ENCODE results near the gene CNDP1. TPM values are rescaled to one million over a fixed set of nuclear protein-coding genes. Genes with fewer than 3 reads are reported as not detected.

The CNDP1 gene
- total RNA-seq, 2 experiments from 2014 or later: not detected

GRCh38 chr18:74595431-74595830 is 61.1 kb downstream of the CNDP1 start:
- Mint-ChIP-seq H3K4me3 (peak overlapping the region; percentile 75), H3K27me3 (no peaks in the 10 kb centered on the region), H3K27ac (peak overlapping the region; percentile 73), H3K36me3 (peaks cover 41% of the 10 kb centered on the region), H3K9me3 (peaks cover 4% of the 10 kb centered on the region), H3K4me1 (peaks cover 50% of the 10 kb centered on the region)
- DNase-seq: no peak

- Mint-ChIP-seq H3K4me1 (peaks cover 46% of the 10 kb centered on the region), H3K9me3 (peaks cover 2% of the 10 kb centered on the region), H3K27ac (peak overlapping the region; percentile 98), H3K36me3 (peaks cover 46% of the 10 kb centered on the region), H3K4me3 (peak overlapping the region; percentile 95), H3K27me3 (no peaks in the 10 kb centered on the region)
- peak; percentile 75 for DNase-seq
Observed at GRCh38 chr18:74597034-74597661, 62.8 kb downstream of the CNDP1 start.

GRCh38 chr18:74597662-74598349 is 63.5 kb downstream of the CNDP1 start, which contains the start of gene ZNF407:
Gene ZNF407, plus strand, starts transcription at chr18:74597870. Its CDS starts 33,150 bp downstream, at chr18:74631020.
- Mint-ChIP-seq H3K4me3 (peak within 1 kb of the TSS; percentile 95), H3K36me3 (peaks cover 44% of the 10 kb centered on the region), H3K9me3 (peaks cover 2% of the 10 kb centered on the region), H3K27ac (peak within 1 kb of the TSS; percentile 98), H3K27me3 (no peaks in the 10 kb centered on the region), H3K4me1 (peaks cover 48% of the 10 kb centered on the region)
- peak; percentile 83 for DNase-seq

GRCh38 chr18:74598350-74599001 is 64.2 kb downstream of the CNDP1 start:
- H3K27ac Mint-ChIP-seq: peak overlapping the region; percentile 98
- peaks cover 38% of the 10 kb centered on the region for H3K36me3 Mint-ChIP-seq
- peak; percentile 82 for DNase-seq
- peak overlapping the region; percentile 95 for H3K4me3 Mint-ChIP-seq
- H3K9me3 Mint-ChIP-seq: peaks cover 2% of the 10 kb centered on the region
- H3K27me3 Mint-ChIP-seq: no peaks in the 10 kb centered on the region
- H3K4me1 Mint-ChIP-seq: peaks cover 47% of the 10 kb centered on the region

GRCh38 chr18:74604361-74604760 is 70.1 kb downstream of the CNDP1 start:
- H3K9me3 Mint-ChIP-seq: no peaks in the 10 kb centered on the region
- no peak for DNase-seq
- H3K27ac Mint-ChIP-seq: no peak overlapping the region
- peaks cover 8% of the 10 kb centered on the region for H3K36me3 Mint-ChIP-seq
- no peak overlapping the region for H3K4me3 Mint-ChIP-seq
- peaks cover 31% of the 10 kb centered on the region for H3K4me1 Mint-ChIP-seq
- no peaks in the 10 kb centered on the region for H3K27me3 Mint-ChIP-seq

- DNase-seq: no peak
- peaks cover 28% of the 10 kb centered on the region for H3K4me1 Mint-ChIP-seq
Observed at GRCh38 chr18:74604774-74605173, 70.5 kb downstream of the CNDP1 start.

GRCh38 chr18:74608681-74609080 is 74.4 kb downstream of the CNDP1 start:
- Mint-ChIP-seq H3K27ac (no peak overlapping the region), H3K9me3 (no peaks in the 10 kb centered on the region), H3K36me3 (no peaks in the 10 kb centered on the region), H3K27me3 (no peaks in the 10 kb centered on the region), H3K4me3 (no peak overlapping the region), H3K4me1 (peaks cover 26% of the 10 kb centered on the region)
- no peak for DNase-seq

More at GRCh38 chr18:74604774-74605173, 70.5 kb downstream of the CNDP1 start:
- H3K27me3 Mint-ChIP-seq: no peaks in the 10 kb centered on the region
- no peak overlapping the region for H3K27ac Mint-ChIP-seq
- peaks cover 8% of the 10 kb centered on the region for H3K36me3 Mint-ChIP-seq
- H3K9me3 Mint-ChIP-seq: no peaks in the 10 kb centered on the region
- no peak overlapping the region for H3K4me3 Mint-ChIP-seq

GRCh38 chr18:74609535-74609934 is 75.2 kb downstream of the CNDP1 start:
- Mint-ChIP-seq H3K36me3 (no peaks in the 10 kb centered on the region), H3K4me1 (peaks cover 23% of the 10 kb centered on the region), H3K9me3 (no peaks in the 10 kb centered on the region), H3K27me3 (no peaks in the 10 kb centered on the region), H3K4me3 (no peak overlapping the region), H3K27ac (no peak overlapping the region)
- DNase-seq: no peak

- no peak for DNase-seq
- H3K4me3 Mint-ChIP-seq: no peak overlapping the region
- H3K36me3 Mint-ChIP-seq: no peaks in the 10 kb centered on the region
- H3K27me3 Mint-ChIP-seq: no peaks in the 10 kb centered on the region
- H3K4me1 Mint-ChIP-seq: peaks cover 21% of the 10 kb centered on the region
- no peak overlapping the region for H3K27ac Mint-ChIP-seq
- H3K9me3 Mint-ChIP-seq: no peaks in the 10 kb centered on the region
Observed at GRCh38 chr18:74610051-74610615, 75.8 kb downstream of the CNDP1 start.

GRCh38 chr18:74610860-74611259 is 76.6 kb downstream of the CNDP1 start:
- no peak overlapping the region for H3K4me3 Mint-ChIP-seq
- no peaks in the 10 kb centered on the region for H3K9me3 Mint-ChIP-seq
- no peaks in the 10 kb centered on the region for H3K36me3 Mint-ChIP-seq
- H3K4me1 Mint-ChIP-seq: peaks cover 21% of the 10 kb centered on the region
- no peaks in the 10 kb centered on the region for H3K27me3 Mint-ChIP-seq
- H3K27ac Mint-ChIP-seq: no peak overlapping the region
- no peak for DNase-seq

GRCh38 chr18:74611765-74612164 is 77.5 kb downstream of the CNDP1 start:
- no peak for DNase-seq
- Mint-ChIP-seq H3K27ac (no peak overlapping the region), H3K9me3 (no peaks in the 10 kb centered on the region), H3K4me3 (no peak overlapping the region), H3K4me1 (peaks cover 21% of the 10 kb centered on the region), H3K27me3 (no peaks in the 10 kb centered on the region), H3K36me3 (no peaks in the 10 kb centered on the region)

- H3K36me3 Mint-ChIP-seq: no peaks in the 10 kb centered on the region
- H3K4me3 Mint-ChIP-seq: no peak overlapping the region
- H3K27ac Mint-ChIP-seq: no peak overlapping the region
- H3K4me1 Mint-ChIP-seq: peaks cover 21% of the 10 kb centered on the region
- H3K9me3 Mint-ChIP-seq: no peaks in the 10 kb centered on the region
- no peak for DNase-seq
- no peaks in the 10 kb centered on the region for H3K27me3 Mint-ChIP-seq
Observed at GRCh38 chr18:74613381-74613780, 79.1 kb downstream of the CNDP1 start.

- DNase-seq: no peak
- Mint-ChIP-seq H3K4me3 (no peak overlapping the region), H3K9me3 (no peaks in the 10 kb centered on the region), H3K27me3 (no peaks in the 10 kb centered on the region), H3K36me3 (no peaks in the 10 kb centered on the region), H3K27ac (no peak overlapping the region), H3K4me1 (peaks cover 8% of the 10 kb centered on the region)
Observed at GRCh38 chr18:74616494-74616893, 82.2 kb downstream of the CNDP1 start.

- Mint-ChIP-seq H3K27me3 (no peaks in the 10 kb centered on the region), H3K4me1 (peaks cover 7% of the 10 kb centered on the region), H3K27ac (no peak overlapping the region), H3K4me3 (no peak overlapping the region), H3K36me3 (no peaks in the 10 kb centered on the region), H3K9me3 (no peaks in the 10 kb centered on the region)
- DNase-seq: no peak
Observed at GRCh38 chr18:74617486-74617885, 83.2 kb downstream of the CNDP1 start.

GRCh38 chr18:74622072-74622471 is 87.8 kb downstream of the CNDP1 start:
- Mint-ChIP-seq H3K4me3 (no peak overlapping the region), H3K27ac (no peak overlapping the region), H3K27me3 (no peaks in the 10 kb centered on the region), H3K9me3 (no peaks in the 10 kb centered on the region), H3K36me3 (no peaks in the 10 kb centered on the region), H3K4me1 (peaks cover 6% of the 10 kb centered on the region)
- DNase-seq: no peak
